ENCODE measurements around the gene EPB41. TPM values are rescaled to one million over a fixed set of nuclear protein-coding genes. Genes with fewer than 3 reads are reported as not detected.
"Not testable (repeated sequence)": the region's sequence is repeated elsewhere in the genome, so short reads cannot be mapped to it uniquely, and the experiment has no call there.

EPB41 gene
- total RNA-seq, 1 donor from 2014 or later = 32.4 TPM

DNA sequence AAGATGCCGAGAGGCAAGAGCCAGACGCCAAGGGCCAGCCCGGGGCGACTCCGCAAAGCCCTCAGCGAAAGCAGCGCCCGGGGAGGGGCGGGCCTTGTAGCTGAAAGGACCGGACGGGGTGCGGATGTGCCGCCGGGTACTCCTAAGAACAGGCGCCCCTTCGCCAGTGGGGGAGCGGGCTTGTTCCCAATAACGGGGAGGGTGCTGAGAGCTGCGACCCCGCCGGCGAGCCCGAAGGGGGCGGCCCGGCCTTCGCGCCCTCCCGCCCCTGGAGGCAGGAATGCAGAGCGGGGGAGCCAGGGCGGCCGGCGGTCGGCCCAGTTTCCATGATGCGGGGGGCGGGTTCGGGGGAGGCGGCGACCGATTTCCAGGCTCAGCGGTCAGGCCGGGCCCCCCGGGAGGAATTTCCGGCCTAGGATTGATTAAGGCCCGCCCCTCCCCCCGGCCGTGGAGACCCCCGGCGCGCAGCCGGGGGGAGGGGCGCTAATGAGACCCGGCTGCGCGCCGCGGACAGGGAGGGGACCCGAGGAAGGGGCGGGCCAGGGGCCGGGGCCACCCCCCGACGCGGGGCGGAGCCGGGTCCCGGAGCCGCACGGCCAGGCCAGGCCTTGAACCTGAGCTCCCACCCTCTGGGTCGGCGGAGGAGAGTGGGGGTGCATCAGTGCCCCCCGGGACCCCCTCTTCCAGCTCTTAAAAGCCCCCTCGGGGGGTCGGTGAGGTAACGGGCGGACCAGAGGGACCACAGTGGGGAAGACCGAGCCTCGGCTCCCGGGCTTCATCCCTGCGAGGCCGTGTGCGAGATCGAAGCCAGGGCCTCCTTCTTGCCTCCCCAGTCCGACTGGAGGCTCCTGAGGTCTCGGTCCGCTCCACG is 210.2 kb downstream of the EPB41 start:
- no peak for DNase-seq (ENCODE audit: extremely low read depth, low read depth, low spot score)

DNA sequence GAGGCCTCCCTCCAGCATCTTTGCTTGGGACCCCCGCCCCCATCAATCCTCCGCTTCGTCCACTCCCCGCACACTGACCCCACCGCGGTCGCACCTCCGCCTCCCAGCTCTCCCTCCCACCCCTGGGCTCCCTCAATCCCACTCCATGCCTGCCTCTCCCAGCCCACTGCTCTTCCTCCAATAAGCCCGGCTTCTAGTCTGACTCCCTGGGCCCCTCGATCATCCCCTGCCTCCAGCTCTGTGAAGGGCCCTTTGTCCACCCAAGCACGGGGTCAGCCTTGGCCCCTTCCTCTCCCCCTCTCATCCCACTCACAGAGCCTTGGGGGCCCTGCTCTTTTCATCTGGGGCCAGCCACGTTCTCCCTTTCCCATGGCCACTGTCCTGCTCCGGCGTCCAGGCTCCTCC is 210.9 kb downstream of the EPB41 start:
- DNase-seq (ENCODE audit: extremely low read depth, low read depth, low spot score) = no peak

DNA sequence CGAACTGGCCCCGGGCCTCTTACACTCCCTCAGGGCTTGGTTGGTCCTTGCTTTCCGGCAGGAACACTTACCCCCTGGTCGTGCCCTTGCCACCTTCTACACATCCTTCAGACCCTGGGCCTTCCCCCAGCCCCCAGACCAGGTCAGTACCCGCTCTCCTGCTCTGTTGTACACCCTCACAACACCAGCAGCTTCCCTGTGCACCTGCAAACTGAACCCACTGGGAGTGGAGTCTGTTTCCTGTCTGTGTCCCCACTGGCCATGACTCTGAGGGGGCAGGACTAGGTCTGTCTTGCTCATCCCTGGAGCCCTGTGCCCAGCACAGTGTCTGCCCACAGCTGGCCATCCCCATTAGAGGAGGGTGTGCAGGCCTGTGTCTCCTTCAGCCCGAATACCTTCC is 211.4 kb downstream of the EPB41 start:
- no peak for DNase-seq (ENCODE audit: extremely low read depth, low read depth, low spot score)

DNA sequence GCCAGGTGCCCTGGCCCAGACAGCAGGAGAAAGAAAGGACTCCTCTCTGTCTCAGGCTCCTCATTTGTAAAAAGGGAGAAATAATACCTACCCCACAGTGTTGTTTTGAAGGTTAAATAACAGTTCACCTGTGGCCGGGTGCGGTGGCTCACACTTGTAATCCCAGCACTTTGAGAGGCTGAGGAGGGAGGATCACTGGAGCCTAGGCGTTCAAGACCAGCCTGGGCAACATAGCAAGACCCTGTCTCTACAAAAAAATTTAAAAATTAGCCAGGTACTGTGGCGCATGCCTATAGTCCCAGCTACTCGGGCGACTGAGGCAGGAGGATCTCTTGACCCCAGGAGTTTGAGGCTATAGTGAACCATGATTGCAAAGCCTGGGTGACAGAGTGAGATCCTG is 211.8 kb downstream of the EPB41 start:
- DNase-seq (ENCODE audit: extremely low read depth, low read depth, low spot score) = no peak

DNA sequence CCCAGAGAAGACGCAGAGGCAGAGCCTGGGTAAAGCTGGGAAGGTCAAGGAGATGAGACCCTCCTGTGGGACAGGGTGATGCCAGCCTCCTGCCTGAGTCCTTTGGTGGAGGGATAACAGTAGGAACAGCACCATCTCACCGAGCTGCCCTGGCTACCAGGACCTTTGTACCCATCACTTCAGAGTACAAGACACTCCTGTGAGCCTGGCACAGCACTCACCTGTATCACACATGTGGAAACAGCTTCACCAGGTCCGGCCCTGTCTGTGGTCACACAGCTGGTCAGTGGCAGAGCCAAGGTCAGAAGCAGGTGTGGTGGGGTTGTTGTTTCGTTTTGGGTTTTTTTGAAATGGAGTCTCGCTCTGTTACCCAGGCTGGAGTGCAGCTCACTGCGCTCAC is 214.4 kb downstream of the EPB41 start:
- DNase-seq (ENCODE audit: extremely low read depth, low read depth, low spot score) = no peak

DNA sequence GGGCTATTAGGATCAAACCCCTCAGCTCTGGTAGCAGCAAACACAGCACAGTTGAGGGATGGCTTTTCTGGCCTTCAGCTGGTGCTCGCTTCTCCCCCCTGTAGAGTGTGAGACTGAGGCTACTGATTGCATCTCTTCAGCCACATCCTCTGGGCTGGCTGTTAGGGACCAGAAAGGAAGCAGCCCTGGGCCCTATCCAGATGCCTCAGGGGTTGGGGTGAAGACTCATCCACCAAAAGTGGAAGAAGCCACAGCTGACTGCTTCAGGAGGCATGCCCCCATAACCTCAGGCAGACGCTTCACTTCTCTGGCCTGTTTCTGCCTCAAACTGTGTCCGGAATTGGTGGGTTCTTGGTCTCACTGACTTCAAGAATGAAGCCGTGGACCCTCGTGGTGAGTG is 215.5 kb downstream of the EPB41 start:
- DNase-seq (ENCODE audit: extremely low read depth, low read depth, low spot score) = no peak

DNA sequence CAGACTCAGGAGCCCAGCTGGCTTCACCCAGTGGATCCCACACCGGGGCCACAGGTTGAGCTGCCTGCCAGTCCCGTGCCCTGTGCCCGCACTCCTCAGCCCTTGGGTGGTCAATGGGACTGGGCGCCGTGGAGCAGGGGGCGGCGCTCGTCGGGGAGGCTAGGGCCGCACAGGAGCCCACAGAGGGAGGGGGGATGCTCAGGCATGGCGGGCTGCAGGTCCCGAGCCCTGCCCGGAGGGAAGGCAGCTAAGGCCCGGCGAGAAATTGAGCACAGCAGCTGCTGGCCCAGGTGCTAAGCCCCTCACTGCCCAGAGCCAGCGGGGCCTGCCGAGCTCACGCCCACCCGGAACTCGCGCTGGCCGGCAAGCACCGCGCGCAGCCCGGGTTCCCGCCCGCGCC is 216.7 kb downstream of the EPB41 start:
- not testable (repeated sequence) for DNase-seq (ENCODE audit: extremely low read depth, low read depth, low spot score)

DNA sequence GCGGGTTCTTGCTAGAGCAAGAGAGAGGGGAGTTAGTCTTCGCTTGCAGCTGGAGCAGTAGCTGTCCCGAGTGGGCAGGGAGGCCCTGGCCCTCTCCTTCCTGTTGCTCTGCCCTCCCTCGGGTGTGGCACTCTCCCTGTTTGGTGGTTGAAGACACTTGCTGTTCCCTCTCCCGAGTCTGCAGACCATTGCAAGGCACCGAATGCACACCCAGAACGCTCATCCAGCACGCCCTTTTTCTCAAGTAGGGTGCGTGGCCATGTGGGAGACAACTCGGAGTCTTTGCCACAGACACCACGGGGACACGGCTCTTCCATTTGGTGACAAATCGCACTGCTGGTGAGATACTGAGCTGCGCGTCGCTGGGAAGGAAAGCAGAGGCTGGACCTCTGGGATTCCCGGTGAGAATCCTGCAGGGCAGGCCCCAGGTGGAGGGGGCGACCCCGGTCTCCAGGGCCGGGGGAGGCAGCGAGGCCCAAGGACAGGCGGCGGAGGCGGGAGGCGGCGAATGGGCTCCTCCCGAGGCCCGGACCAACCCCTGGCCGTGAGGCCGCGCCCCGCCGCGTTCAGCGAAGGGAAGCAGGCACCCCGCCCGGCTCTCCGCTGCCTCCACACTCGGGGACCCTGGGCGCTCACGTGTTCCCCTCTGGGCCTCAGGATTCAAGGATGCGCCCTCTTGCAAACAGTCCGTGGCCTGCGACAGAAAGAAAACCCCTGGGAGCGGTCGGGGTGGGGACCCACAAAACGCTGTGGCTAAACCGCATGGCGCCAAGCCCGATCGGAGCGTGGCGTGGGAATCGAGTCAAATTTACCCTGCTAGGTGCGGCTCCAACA is 219.7 kb downstream of the EPB41 start:
- no peak for DNase-seq (ENCODE audit: extremely low read depth, low read depth, low spot score)

DNA sequence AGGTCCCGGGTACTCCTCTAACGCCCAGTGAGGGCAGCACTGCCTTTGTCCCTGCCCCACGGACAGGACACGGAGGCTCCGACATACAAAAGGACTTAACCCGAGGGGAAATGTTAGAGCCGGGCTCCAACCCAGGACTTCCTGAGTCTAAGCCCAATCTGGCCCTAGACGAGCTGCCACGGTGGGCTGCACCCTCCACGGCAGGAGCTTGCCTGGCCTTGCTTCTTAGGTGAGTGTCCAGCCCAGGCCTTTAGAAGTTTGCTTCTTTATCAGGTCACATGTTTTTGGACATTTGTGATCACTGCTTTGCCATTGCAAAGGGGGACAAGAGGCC is 220.3 kb downstream of the EPB41 start:
- DNase-seq (ENCODE audit: extremely low read depth, low read depth, low spot score) = no peak

DNA sequence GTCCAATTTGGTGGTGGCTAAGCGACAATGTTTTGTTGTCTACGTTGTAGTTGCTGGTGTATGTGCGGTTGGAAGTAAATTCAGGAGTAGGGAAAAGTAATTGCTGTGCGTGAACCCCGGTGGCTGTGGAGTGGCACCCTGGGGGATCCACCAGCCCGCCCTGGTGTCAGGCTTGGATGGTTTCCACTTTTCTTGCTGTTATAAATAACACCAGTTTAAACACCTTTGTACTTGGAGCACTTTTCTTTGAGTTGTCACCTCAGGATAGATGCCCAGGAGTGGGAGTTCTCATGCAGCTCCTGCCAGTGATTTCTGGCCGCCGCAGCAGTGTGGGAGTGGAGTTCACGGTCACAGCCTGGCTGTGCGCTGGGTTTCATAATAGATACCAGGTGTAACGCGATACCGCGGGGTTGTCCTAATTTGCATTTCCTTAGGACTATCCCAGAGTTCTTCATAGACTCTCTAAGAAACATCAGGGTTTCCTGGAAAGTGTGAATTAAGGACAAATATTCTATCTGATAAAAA is 222.1 kb downstream of the EPB41 start:
- no peak for DNase-seq (ENCODE audit: extremely low read depth, low read depth, low spot score)

DNA sequence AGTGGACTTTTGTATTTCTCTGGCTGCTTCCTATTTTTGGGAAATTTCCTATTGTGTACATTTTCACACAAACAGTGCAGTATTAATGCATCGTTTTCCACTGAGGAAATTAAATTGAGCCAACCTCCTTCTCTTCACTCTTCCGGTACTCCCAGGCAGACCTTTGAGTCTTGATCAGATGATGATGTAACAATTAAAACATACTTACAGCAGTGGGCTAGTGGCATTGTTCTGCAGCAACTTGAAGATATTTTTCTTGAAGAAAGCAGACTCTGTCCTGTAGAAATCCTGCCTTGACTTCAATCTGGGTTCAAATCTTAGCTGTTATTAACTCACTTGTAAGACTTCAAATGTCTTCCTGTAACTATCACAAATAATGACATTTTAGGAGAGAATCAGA is 228.3 kb downstream of the EPB41 start:
- no peak for DNase-seq (ENCODE audit: extremely low read depth, low read depth, low spot score)

DNA sequence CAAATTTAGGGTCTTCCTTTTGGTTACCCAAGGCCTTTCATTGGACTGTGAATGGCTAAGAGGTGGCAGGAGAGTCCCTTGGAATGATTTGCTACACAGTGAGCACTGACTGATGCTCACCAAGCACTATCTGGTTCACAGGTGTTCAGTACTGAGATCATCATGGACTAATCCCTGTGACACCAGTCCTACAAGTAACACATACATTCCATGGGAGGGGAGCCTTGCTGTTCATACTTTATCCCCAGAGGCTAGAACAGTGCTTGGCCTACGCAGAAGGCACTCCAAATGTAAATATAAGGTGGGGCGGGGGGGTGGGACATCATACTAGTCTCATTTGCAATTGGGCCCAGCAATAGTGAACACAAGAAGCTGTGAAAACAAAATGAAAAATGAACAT is 229.8 kb downstream of the EPB41 start:
- no peak for DNase-seq (ENCODE audit: extremely low read depth, low read depth, low spot score)

DNA sequence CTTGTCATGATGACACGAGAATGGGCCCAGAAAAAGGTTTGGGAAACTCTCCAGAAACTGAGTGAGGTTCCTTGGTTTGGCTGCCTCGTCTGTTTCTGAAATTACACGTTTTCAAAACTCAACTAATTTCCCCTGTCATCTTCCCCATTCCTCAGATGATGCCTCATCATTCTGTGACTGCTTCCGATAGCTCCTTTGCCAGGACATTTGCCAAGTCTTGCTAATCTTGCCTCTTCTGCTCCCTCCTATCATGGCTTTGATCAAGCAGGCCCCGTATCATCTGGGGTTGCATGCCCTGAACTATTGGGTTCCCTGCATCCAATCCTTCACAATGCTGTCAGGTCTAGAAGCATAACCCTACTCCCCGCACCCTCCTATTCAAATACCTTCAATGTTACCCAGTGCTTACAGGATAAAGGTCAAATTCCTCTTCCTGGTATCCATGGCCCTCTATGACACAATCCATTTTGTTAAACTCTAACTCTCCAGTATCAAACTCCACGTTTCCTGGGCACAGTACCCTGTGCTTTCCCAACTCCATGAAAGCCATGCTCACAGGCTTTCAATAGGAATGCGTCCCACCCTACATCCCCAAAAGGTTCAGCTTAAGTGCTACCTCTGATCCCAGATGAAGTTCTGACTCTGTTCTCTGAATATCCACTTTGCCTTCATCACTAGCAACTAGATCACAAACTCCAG is 231.5 kb downstream of the EPB41 start:
- DNase-seq (ENCODE audit: extremely low read depth, low read depth, low spot score) = no peak

DNA sequence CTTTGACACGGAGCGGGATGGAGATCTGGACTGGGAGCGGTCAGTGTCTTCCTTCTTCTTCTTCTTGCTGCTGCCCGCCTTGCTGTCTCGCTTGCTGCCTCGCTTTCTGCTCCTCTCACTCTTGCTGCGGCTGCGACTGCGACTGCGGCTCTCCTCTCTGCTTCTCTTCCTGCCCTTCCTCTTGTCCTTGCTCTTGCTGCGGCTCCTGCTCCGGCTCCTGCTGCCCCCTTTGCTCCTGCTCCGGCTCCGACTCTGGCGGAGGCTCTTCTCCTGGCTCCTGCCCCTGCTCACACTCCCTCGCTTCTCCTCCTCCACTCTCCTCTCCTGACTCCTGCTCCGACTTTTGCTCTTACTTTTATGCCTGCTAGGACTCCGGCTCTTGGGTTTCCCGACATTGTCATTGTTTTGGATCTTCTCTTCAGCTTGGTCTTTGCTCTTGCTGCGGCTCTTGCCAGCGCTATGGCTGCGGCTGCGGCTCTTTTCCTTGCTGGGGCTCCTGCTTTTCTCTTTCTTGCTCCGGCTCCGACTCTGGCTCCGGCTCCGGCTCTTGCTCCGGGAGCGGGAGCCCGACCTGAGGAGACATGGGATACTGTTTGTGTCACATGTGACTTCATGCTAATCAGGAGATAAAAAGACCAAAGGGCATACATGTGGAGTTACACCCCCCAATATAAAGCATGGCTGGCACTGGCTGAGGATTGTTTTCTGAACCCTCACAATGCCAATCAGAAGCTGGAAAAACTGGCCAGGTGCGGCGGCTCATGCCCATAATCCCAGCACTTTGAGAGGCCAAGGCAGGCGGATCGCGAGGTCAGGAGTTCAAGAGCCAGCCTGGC is 234.5 kb downstream of the EPB41 start:
- no peak for DNase-seq (ENCODE audit: extremely low read depth, low read depth, low spot score)

DNA sequence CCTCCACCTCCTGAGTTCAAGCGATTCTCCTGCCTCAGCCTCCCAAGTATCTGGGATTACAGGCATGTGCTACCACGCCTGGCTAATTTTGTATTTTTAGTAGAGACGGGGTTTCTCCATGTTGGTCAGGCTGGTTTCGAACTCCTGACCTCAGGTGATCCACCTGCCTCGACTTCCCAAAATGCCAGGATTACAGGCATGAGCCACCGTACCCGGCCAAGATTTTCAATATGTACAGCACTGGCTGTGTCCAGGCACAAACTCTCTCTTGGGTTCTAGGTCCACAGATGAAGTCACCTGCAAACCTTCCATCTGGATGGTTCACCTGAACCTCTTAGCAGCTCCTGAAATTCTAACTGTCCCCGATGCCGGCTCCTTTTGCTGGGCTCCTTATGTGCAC is 236.0 kb downstream of the EPB41 start:
- DNase-seq (ENCODE audit: extremely low read depth, low read depth, low spot score) = not testable (repeated sequence)

DNA sequence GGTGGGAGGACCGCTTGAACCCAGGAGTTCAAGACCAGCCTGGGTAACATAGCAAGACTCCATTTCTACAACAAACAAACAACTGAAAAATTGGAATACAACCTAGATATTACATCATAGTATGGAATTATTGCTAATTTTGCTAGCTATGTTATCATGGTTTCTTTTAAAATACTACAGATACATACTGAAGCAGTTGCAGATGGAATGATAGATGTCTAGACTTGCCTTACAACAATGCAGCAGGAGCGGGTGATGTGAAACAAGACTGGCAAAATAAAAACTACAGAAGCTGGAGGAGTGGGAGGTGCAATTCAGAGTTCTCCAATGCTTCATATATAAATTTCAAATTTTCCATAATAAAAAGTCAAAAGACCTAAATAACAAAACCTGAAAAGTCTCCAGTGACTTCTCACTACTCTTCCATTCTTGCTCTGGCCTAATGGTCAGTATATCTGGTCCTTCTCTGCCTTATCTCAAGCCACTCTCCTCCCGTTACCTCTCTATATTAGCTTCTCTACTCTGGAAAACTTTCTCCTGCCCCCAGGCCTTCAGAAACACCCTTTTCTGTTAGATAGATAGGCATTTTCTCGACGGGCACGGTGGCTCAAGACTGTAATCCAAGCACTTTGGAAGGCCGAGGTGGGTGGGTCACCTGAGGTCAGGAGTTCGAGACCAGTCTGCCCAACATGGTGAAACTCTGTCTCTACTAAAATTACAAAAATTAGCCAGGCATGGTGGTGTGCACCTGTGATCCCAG is 237.9 kb downstream of the EPB41 start:
- DNase-seq (ENCODE audit: extremely low read depth, low read depth, low spot score) = no peak

DNA sequence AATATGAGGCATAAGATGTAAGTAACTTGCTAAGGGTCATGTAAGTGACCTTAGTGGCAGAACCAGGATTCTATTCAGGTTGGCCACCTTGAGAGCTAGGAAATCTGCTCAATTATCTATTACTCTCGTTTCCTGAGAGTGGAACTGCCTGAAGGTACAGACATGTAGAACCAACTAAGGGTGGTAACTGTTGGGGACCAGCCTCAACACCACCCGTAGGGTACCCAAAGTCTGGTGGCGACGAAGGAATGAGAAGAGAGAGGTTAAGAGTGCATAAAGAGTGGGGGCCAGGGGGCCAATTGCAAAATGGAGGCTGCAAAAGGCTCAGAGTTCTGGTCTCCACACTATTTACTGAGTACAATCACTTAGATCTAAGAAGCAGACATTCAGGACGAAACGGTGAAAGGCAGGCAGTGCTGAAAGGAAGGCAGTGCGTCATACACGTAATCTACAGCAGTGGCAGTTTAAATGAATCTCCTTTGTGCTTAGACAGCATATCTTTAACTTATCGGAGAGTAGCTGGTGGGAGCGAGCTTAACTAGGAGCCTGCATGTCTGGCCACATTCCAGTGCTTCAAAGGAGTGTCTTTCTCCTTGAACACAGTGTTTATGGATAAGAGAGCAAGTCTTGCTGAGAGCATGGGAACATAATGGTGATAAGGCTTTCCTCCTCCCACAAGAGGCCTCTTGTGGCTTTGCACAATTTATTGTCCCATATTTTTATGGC is 242.3 kb downstream of the EPB41 start:
- DNase-seq (ENCODE audit: extremely low read depth, low read depth, low spot score) = no peak

DNA sequence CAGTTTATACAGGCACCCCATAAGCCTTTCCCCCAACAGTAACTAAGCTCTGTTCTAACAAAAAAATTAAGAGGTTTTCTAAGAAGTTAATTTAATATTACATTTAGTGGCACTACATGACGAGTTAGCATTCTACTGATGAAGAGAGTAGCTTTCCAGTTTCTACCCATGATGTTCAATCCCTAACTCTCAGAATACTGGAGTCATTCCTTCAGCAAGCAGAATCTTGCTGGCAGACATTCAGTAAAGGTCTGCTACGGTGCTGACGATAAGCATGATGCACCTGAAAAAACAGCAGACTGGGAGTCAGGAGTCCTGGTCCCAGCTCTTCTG is 242.9 kb downstream of the EPB41 start:
- no peak for DNase-seq (ENCODE audit: extremely low read depth, low read depth, low spot score)

DNA sequence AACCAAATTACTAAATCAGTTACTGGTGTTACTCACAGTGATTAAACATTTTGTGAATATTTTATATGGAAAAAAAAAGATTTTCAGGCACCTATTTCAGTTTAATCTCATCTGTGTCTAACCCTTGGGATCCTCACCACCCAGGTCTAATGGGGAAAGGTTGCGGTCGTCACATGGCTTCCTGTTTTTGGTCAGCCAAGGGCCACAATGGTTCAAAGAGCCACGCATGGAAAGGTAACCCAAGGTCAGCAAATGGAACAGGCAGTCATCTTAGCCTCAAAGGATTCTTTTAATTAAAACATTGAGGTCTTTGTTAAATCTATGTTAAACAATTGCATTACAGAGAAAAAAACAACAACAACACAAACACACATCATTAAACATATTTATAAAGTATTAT is 245.4 kb downstream of the EPB41 start:
- DNase-seq (ENCODE audit: extremely low read depth, low read depth, low spot score) = no peak

All from glomerular endothelial cell (primary cell).